GM12873 (cell line): ENCODE results near the gene SLC48A1.

Experiments used
- CTCF ChIP-seq: IDR thresholded peaks from 2 replicates; pipeline ENCODE4 v1.5.1; 2012; ENCODE audit warnings: low read depth, mild to moderate bottlenecking, moderate library complexity, low read length, control low read depth; ENCODE audit not compliant: insufficient read depth; ENCODE audit errors: missing control alignments

SLC48A1 gene

GRCh38 chr12:47819138-47819895, 46.3 kb downstream of the SLC48A1 start:
- TF ChIP-seq CTCF: no peak

- no peak for TF ChIP-seq CTCF
Observed at GRCh38 chr12:47819896-47820630, 47.0 kb downstream of the SLC48A1 start, which contains the start of gene HDAC7. Gene HDAC7, minus strand, starts transcription at chr12:47819903. Its CDS starts 118 bp downstream, at chr12:47819785.

GRCh38 chr12:47820631-47821345, 47.8 kb downstream of the SLC48A1 start:
- TF ChIP-seq CTCF: no peak

- no peak for TF ChIP-seq CTCF
Observed at GRCh38 chr12:47821346-47821706, 48.3 kb downstream of the SLC48A1 start.

- no peak for TF ChIP-seq CTCF
Observed at GRCh38 chr12:47822401-47822800, 49.4 kb downstream of the SLC48A1 start.

- no peak for TF ChIP-seq CTCF
Observed at GRCh38 chr12:47822863-47823262, 49.8 kb downstream of the SLC48A1 start.
